ENCODE results near the gene CCDC30.

CCDC30 gene

GRCh38 chr1:42462828-42463763 lies at the start of gene CCDC30:
Gene CCDC30 (plus strand): TSS chr1:42463286. CDS start chr1:42480552, 17,266 bp downstream.
- DNase-seq (ENCODE audit: low read depth) = peak; percentile 92

- no peak for DNase-seq (ENCODE audit: low read depth)
Observed at GRCh38 chr1:42414551-42415496, 48.3 kb upstream of the CCDC30 start.

- DNase-seq (ENCODE audit: low read depth) = no peak
Observed at GRCh38 chr1:42417166-42417565, 45.9 kb upstream of the CCDC30 start.

GRCh38 chr1:42418516-42418915 lies 44.6 kb upstream of the CCDC30 start:
- no peak for DNase-seq (ENCODE audit: low read depth)

GRCh38 chr1:42419126-42419821 lies 43.8 kb upstream of the CCDC30 start:
- no peak for DNase-seq (ENCODE audit: low read depth)

- DNase-seq (ENCODE audit: low read depth) = no peak
Observed at GRCh38 chr1:42420121-42420520, 43.0 kb upstream of the CCDC30 start.

- peak; percentile 20 for DNase-seq (ENCODE audit: low read depth)
Observed at GRCh38 chr1:42420911-42421585, 42.0 kb upstream of the CCDC30 start.

GRCh38 chr1:42422737-42423136 lies 40.3 kb upstream of the CCDC30 start:
- no peak for DNase-seq (ENCODE audit: low read depth)

GRCh38 chr1:42423681-42424080 lies 39.4 kb upstream of the CCDC30 start:
- no peak for DNase-seq (ENCODE audit: low read depth)

- DNase-seq (ENCODE audit: low read depth) = no peak
Observed at GRCh38 chr1:42424201-42424600, 38.9 kb upstream of the CCDC30 start.

- DNase-seq (ENCODE audit: low read depth) = no peak
Observed at GRCh38 chr1:42427240-42427639, 35.8 kb upstream of the CCDC30 start.

- no peak for DNase-seq (ENCODE audit: low read depth)
Observed at GRCh38 chr1:42429603-42430002, 33.5 kb upstream of the CCDC30 start.

GRCh38 chr1:42430286-42431135 lies 32.6 kb upstream of the CCDC30 start:
- no peak for DNase-seq (ENCODE audit: low read depth)

- no peak for DNase-seq (ENCODE audit: low read depth)
Observed at GRCh38 chr1:42431514-42431913, 31.6 kb upstream of the CCDC30 start.

GRCh38 chr1:42432714-42433113 lies 30.4 kb upstream of the CCDC30 start:
- DNase-seq (ENCODE audit: low read depth) = no peak

- DNase-seq (ENCODE audit: low read depth) = no peak
Observed at GRCh38 chr1:42433369-42433768, 29.7 kb upstream of the CCDC30 start.

GRCh38 chr1:42434340-42434739 lies 28.7 kb upstream of the CCDC30 start:
- no peak for DNase-seq (ENCODE audit: low read depth)

- DNase-seq (ENCODE audit: low read depth) = peak; percentile 45
Observed at GRCh38 chr1:42439940-42440339, 23.1 kb upstream of the CCDC30 start.

- DNase-seq (ENCODE audit: low read depth) = no peak
Observed at GRCh38 chr1:42442662-42443061, 20.4 kb upstream of the CCDC30 start.

- no peak for DNase-seq (ENCODE audit: low read depth)
Observed at GRCh38 chr1:42449256-42449655, 13.8 kb upstream of the CCDC30 start.

GRCh38 chr1:42450061-42450460 lies 13.0 kb upstream of the CCDC30 start:
- DNase-seq (ENCODE audit: low read depth) = no peak
